K562 (cell line): ENCODE data around the gene PPP1R16B. TPM values are rescaled to one million over a fixed set of nuclear protein-coding genes. Genes with fewer than 3 reads are reported as not detected.
A peak's percentile ranks its signal among the peaks of the same experiment; 100 is the strongest.

Source experiments
- ATAC-seq: fragments of 200-7000 bp; cut with Tn5 transposase; 3 replicates; pipeline ENCODE4 v1.9.1; 2020; ENCODE audit warnings: moderate library complexity
- BruUV-seq: library from RNA; stranded (reverse); fragments of 400-500 nt; replicated peaks from 2 replicates; lab custom pipeline; 2021; lab: Mats Ljungman, UMichigan
- CTCF ChIA-PET: fragments of 300-600 bp; formaldehyde crosslinking; extraction: SDS; loops from one replicate; lab custom pipeline; 2021; ENCODE audit warnings: low intra/inter-chr PET ratio; lab: Yijun Ruan, JAX
- POLR2A ChIA-PET: fragments of 300-600, 350-650 bp; sonication (Branson Sonifier 250); formaldehyde crosslinking; extraction: SDS; loops from one replicate; lab custom pipeline; 2021; ENCODE audit warnings: antibody characterized with exemption, inconsistent platforms; lab: Yijun Ruan, JAX
- DNase-seq, 4 experiments: peaks; one replicate each; pipeline versions ENCODE4 v3.0.0 to v3.0.0-alpha.2; 2011 to 2018; ENCODE audit warnings: low spot score in 3 of 4, mixed read lengths in 3 of 4; ENCODE audit errors: extremely low read depth in 1 of 4
- FAIRE-seq: peaks from 2 replicates; lab custom pipeline; 2011; peaks lifted over from hg19 to GRCh38; lab: Jason Lieb, UNC
- H2AFZ ChIP-seq: 2 replicates; pipeline ENCODE4 v1.6.0; 2011; ENCODE audit warnings: low read depth, low read length, control low read depth, inconsistent platforms
- H3K27ac ChIP-seq: fragments of 200-600 bp; 3 replicates; pipeline ENCODE4 v1.8.0; 2011; ENCODE audit warnings: low read depth, mild to moderate bottlenecking, control low read depth, inconsistent platforms, low read length, moderate library complexity, mixed read lengths; ENCODE audit errors: extremely low read depth
- H3K27me3 ChIP-seq, 2 experiments: fragments of 300-600 bp in 1 of 2; 2 replicates in 1 of 2; 3 replicates in 1 of 2; pipeline versions ENCODE4 v1.6.0 to v1.8.0; 2011; ENCODE audit warnings: inconsistent platforms in 2 of 2, low read length in 2 of 2, mild to moderate bottlenecking in 1 of 2, mixed read lengths in 1 of 2, moderate library complexity in 1 of 2; ENCODE audit not compliant: control insufficient read depth in 2 of 2, insufficient read depth in 2 of 2
- H3K36me3 ChIP-seq: fragments of 300-600 bp; 3 replicates; pipeline ENCODE4 v1.8.0; 2011; ENCODE audit warnings: mild to moderate bottlenecking, low read length, inconsistent platforms; ENCODE audit not compliant: control insufficient read depth, insufficient read depth
- H3K4me1 ChIP-seq, 2 experiments: fragments of 200-600 bp in 1 of 2; replicated peaks in 1 of 2; 2 replicates in 1 of 2; 3 replicates in 1 of 2; pipeline versions ENCODE4 v1.5.1 to v1.8.0; 2011; ENCODE audit warnings: inconsistent platforms in 2 of 2, low read length in 2 of 2, mild to moderate bottlenecking in 1 of 2, mixed read lengths in 1 of 2, moderate library complexity in 1 of 2; ENCODE audit not compliant: control insufficient read depth in 2 of 2, insufficient read depth in 2 of 2
- H3K4me2 ChIP-seq: 2 replicates; pipeline ENCODE4 v1.6.1; 2011; ENCODE audit warnings: low read length, control low read depth, inconsistent platforms, mixed read lengths; ENCODE audit not compliant: insufficient read depth
- H3K4me3 ChIP-seq: fragments of 200-600 bp; sonication (generic), shearing (Covaris generic); 2 replicates; pipeline ENCODE4 v1.5.1; 2016; ENCODE audit warnings: control low read depth, inconsistent platforms
- H3K79me2 ChIP-seq: fragments of 200-600 bp; 3 replicates; pipeline ENCODE4 v1.8.0; 2011; ENCODE audit warnings: low read length, inconsistent platforms; ENCODE audit not compliant: control insufficient read depth, insufficient read depth
- H3K9ac ChIP-seq, 2 experiments: 2 replicates each; pipeline versions ENCODE4 v1.6.0 to v1.6.1; 2011; ENCODE audit warnings: low read depth in 2 of 2, low read length in 2 of 2, control low read depth in 1 of 2, inconsistent platforms in 1 of 2, mild to moderate bottlenecking in 1 of 2, mixed read lengths in 1 of 2; ENCODE audit not compliant: insufficient read depth in 1 of 2
- H3K9me1 ChIP-seq: one replicate; pipeline ENCODE4 v1.6.0; 2011; ENCODE audit warnings: inconsistent platforms, mild to moderate bottlenecking, low read length, moderate library complexity; ENCODE audit not compliant: control insufficient read depth, insufficient read depth
- H3K9me3 ChIP-seq: replicated peaks from 2 replicates; pipeline ENCODE4 v1.5.1; 2011; ENCODE audit warnings: low read depth, low read length, inconsistent platforms; ENCODE audit not compliant: control insufficient read depth, insufficient read depth
- H4K20me1 ChIP-seq: replicated peaks from 2 replicates; pipeline ENCODE4 v1.6.1; 2011; ENCODE audit warnings: low read length, inconsistent platforms, mixed read lengths; ENCODE audit not compliant: control insufficient read depth, insufficient read depth
- CHD4 ChIP-seq: fragments of 200-600 bp; sonication (generic); IDR thresholded peaks from 3 replicates; pipeline ENCODE4 v1.6.1; 2012; ENCODE audit warnings: low read depth, mild to moderate bottlenecking, mixed read lengths, low read length, inconsistent platforms; ENCODE audit not compliant: insufficient read depth, insufficient replicate concordance, poor library complexity, severe bottlenecking
- HNRNPK ChIP-seq: fragments of 200-400 bp; formaldehyde crosslinking; IDR thresholded peaks from one replicate; pipeline ENCODE4 v1.6.1; 2018; ENCODE audit warnings: mild to moderate bottlenecking, low read depth, low read length; ENCODE audit not compliant: poor library complexity, severe bottlenecking
- JUND ChIP-seq, 2 experiments: IDR thresholded peaks; 2 replicates in 1 of 2; 3 replicates in 1 of 2; pipeline ENCODE4 v1.6.1; 2011; ENCODE audit warnings: borderline replicate concordance in 2 of 2, low read depth in 2 of 2, low read length in 2 of 2, improper control_type of control experiment in 1 of 2, missing biosample characterization in 1 of 2, missing genetic modification characterization in 1 of 2, missing genetic modification reagents in 1 of 2
- WGBS: fragments of 100-300 bp; shearing (Covaris generic); methylation state at CpG from one replicate; pipeline ENCODE4 v1.1.6; 2016; ENCODE audit warnings: low coverage, mixed read lengths; ENCODE audit not compliant: insufficient coverage; ENCODE audit errors: missing lambda C conversion rate; 5-methylcytosine and 5-hydroxymethylcytosine counted together
- in situ Hi-C: fragments of 300-500 bp; cut with MboI; formaldehyde crosslinking; loops from 4 replicates; pipeline ENCODE4 v1.15.0; 2018; ENCODE audit warnings: inconsistent platforms, mixed read lengths
- intact Hi-C: fragments of 100-400 bp; cut with micrococcal nuclease; formaldehyde crosslinking; loops from 2 replicates; pipeline ENCODE4 v1.14.2; 2022
- polyA plus RNA-seq, 8 experiments: library from polyadenylated mRNA; depleted of rRNA in 4 of 8; stranded (reverse) in 5 of 8; unstranded in 3 of 8; fragments of >200 nt; fragmentation: Nextera tagmentation in 2 of 8; fragmentation: Illumina TruSeq in 1 of 8; extraction: Ambion mirVana in 2 of 8; extraction: Trizol in 1 of 8; gene quantifications; 2 replicates each; pipeline versions ENCODE4 v1.2.1 to v1.2.3, GENCODE V29; 2011 to 2014; ENCODE audit warnings: inconsistent platforms in 1 of 8, missing spikeins in 1 of 8
- total RNA-seq, 7 experiments: library from RNA; depleted of rRNA in 6 of 7; stranded (reverse); fragments of >200 nt in 6 of 7; fragmentation: Illumina TruSeq in 2 of 7; extraction: Trizol in 2 of 7; gene quantifications; 2 replicates each; pipeline versions ENCODE4 v1.2.1 to v1.2.3, GENCODE V29; 2011 to 2021; ENCODE audit warnings: low replicate concordance in 1 of 7
- TF ChIP-seq, protein P1 (sequence below): fragments of 250-450 bp; sonication (Bioruptor Pico); IDR thresholded peaks from 2 replicates; pipeline ENCODE4 v1.4.0; 2020
- TF ChIP-seq, protein P2 (sequence below): fragments of 200-600 bp; sonication (generic); IDR thresholded peaks from one replicate; pipeline ENCODE4 v1.6.1; 2012; ENCODE audit warnings: mild to moderate bottlenecking, low read depth, low read length, inconsistent platforms

Gene PPP1R16B
- total and polyA plus RNA-seq, 9 of the 15 experiments (the other 6 are each of a cell fraction or from before 2014, with no cell fraction given) = 1.5 to 11.5 (median 6.8) TPM

DNA sequence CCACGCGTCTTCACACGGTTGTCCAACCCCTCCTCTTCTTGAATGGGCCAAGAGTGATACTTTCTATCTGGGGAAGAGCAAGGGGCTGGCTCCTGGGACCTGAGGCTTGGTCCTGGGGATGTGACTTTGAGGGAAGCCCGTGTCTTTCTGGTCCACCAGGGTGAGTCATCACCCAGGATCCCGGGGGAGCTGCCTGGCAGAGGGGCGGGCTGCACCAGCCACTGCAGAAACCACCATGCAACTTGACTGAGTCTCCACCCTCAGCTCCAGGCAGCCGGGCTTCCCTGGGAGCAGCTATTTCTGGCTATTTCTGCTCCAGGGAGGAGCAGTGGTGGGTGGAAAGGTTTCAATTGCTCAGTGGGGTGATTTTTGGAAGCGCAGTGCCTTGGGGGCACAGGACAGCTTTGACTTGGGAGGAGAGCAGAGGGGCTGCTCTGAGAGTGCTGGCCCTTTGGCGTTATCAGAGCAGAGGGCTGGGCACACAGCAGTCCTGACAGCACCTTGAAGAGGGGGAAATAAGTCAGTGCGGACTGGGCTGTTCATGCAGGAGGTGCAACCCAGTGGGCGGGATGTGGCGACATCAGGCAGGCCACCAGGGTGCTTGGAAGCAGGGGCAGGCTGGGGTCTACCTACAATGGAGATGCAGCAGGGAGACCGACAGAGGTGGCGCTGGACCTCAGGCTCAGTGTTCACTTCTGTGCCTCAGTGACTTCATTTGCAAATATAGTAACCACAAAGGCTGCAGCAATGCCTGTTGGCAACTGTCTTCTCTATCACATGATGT is 75.6 kb downstream of the PPP1R16B start:
- Histone ChIP-seq H3K9me1 (no peaks in the 10 kb centered on the region), H3K79me2 (no peaks in the 10 kb centered on the region), H3K4me1 (peaks cover 0 to 7% of the 10 kb centered on the region in 2 experiments; a peak in 3 of 5 replicates), H3K36me3 (no peaks in the 10 kb centered on the region), H3K27me3 (peaks cover 2 to 16% of the 10 kb centered on the region in 2 experiments; a peak in 1 of 5 replicates), H4K20me1 (peaks cover 7% of the 10 kb centered on the region), H3K9me3 (no peaks in the 10 kb centered on the region), H2AFZ (no peak overlapping the region), H3K9ac (0 out of 4 replicates have a peak overlapping the region, but pooled peaks of 1 of the 2 experiments have one; percentile 18), H3K27ac (no peak overlapping the region), H3K4me3 (no peak overlapping the region), H3K4me2 (no peak overlapping the region)
- 14% methylated on average over 14 of the region's 14 CpGs for WGBS
- CTCF ChIA-PET = no interaction called here
- FAIRE-seq (no peak), ATAC-seq (no peak), DNase-seq (no peak)
- in situ Hi-C loops = no loop called here
- POLR2A ChIA-PET = interaction anchor here (0.5 to 1.5 kb wide), 5 partner anchors 10 to 208 kb away, joined by 3 to 4 read pairs (median 4); no protein-coding TSS in a partner anchor
- no TSS peak for BruUV-seq
- intact Hi-C loops = no loop called here
- no peak for TF ChIP-seq HNRNPK
- TF ChIP-seq JUND (IDR thresholded peaks at IDR 0.05; ENCODE audit: borderline replicate concordance, low read depth, low read length) = peak; percentile 32; the same call in 1 of the 2 replicates
- no peak for TF ChIP-seq JUND (tag; IDR thresholded peaks at IDR 0.05; ENCODE audit: borderline replicate concordance, low read depth, low read length)
- no peak for TF ChIP-seq CHD4
- TF ChIP-seq, protein P1, sequence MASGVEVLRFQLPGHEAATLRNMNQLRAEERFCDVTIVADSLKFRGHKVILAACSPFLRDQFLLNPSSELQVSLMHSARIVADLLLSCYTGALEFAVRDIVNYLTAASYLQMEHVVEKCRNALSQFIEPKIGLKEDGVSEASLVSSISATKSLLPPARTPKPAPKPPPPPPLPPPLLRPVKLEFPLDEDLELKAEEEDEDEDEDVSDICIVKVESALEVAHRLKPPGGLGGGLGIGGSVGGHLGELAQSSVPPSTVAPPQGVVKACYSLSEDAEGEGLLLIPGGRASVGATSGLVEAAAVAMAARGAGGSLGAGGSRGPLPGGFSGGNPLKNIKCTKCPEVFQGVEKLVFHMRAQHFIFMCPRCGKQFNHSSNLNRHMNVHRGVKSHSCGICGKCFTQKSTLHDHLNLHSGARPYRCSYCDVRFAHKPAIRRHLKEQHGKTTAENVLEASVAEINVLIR = no peak
- TF ChIP-seq, protein P2, sequence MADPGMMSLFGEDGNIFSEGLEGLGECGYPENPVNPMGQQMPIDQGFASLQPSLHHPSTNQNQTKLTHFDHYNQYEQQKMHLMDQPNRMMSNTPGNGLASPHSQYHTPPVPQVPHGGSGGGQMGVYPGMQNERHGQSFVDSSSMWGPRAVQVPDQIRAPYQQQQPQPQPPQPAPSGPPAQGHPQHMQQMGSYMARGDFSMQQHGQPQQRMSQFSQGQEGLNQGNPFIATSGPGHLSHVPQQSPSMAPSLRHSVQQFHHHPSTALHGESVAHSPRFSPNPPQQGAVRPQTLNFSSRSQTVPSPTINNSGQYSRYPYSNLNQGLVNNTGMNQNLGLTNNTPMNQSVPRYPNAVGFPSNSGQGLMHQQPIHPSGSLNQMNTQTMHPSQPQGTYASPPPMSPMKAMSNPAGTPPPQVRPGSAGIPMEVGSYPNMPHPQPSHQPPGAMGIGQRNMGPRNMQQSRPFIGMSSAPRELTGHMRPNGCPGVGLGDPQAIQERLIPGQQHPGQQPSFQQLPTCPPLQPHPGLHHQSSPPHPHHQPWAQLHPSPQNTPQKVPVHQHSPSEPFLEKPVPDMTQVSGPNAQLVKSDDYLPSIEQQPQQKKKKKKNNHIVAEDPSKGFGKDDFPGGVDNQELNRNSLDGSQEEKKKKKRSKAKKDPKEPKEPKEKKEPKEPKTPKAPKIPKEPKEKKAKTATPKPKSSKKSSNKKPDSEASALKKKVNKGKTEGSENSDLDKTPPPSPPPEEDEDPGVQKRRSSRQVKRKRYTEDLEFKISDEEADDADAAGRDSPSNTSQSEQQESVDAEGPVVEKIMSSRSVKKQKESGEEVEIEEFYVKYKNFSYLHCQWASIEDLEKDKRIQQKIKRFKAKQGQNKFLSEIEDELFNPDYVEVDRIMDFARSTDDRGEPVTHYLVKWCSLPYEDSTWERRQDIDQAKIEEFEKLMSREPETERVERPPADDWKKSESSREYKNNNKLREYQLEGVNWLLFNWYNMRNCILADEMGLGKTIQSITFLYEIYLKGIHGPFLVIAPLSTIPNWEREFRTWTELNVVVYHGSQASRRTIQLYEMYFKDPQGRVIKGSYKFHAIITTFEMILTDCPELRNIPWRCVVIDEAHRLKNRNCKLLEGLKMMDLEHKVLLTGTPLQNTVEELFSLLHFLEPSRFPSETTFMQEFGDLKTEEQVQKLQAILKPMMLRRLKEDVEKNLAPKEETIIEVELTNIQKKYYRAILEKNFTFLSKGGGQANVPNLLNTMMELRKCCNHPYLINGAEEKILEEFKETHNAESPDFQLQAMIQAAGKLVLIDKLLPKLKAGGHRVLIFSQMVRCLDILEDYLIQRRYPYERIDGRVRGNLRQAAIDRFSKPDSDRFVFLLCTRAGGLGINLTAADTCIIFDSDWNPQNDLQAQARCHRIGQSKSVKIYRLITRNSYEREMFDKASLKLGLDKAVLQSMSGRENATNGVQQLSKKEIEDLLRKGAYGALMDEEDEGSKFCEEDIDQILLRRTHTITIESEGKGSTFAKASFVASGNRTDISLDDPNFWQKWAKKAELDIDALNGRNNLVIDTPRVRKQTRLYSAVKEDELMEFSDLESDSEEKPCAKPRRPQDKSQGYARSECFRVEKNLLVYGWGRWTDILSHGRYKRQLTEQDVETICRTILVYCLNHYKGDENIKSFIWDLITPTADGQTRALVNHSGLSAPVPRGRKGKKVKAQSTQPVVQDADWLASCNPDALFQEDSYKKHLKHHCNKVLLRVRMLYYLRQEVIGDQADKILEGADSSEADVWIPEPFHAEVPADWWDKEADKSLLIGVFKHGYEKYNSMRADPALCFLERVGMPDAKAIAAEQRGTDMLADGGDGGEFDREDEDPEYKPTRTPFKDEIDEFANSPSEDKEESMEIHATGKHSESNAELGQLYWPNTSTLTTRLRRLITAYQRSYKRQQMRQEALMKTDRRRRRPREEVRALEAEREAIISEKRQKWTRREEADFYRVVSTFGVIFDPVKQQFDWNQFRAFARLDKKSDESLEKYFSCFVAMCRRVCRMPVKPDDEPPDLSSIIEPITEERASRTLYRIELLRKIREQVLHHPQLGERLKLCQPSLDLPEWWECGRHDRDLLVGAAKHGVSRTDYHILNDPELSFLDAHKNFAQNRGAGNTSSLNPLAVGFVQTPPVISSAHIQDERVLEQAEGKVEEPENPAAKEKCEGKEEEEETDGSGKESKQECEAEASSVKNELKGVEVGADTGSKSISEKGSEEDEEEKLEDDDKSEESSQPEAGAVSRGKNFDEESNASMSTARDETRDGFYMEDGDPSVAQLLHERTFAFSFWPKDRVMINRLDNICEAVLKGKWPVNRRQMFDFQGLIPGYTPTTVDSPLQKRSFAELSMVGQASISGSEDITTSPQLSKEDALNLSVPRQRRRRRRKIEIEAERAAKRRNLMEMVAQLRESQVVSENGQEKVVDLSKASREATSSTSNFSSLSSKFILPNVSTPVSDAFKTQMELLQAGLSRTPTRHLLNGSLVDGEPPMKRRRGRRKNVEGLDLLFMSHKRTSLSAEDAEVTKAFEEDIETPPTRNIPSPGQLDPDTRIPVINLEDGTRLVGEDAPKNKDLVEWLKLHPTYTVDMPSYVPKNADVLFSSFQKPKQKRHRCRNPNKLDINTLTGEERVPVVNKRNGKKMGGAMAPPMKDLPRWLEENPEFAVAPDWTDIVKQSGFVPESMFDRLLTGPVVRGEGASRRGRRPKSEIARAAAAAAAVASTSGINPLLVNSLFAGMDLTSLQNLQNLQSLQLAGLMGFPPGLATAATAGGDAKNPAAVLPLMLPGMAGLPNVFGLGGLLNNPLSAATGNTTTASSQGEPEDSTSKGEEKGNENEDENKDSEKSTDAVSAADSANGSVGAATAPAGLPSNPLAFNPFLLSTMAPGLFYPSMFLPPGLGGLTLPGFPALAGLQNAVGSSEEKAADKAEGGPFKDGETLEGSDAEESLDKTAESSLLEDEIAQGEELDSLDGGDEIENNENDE = no peak
